ENCODE measurements around the gene DMXL1. TPM values are rescaled to one million over a fixed set of nuclear protein-coding genes. Genes with fewer than 3 reads are reported as not detected.

The DMXL1 gene
- 13.5 and 18.9 TPM in 2 replicates for total RNA-seq

GRCh38 chr5:119070828-119071560 lies at the start of gene DMXL1:
Gene DMXL1, plus strand, starts transcription at chr5:119071087. Its CDS starts 483 bp downstream, at chr5:119071570.

Other genes with a start within 250 kb of the DMXL1 start
- gene DTWD2, start 82.5 kb upstream of the DMXL1 start, total RNA-seq, result 4.4 and 6.0 TPM in 2 replicates